Measurements from ENCODE around the gene RFFL.

GRCh38 chr17:35021520-35022380 lies 41.8 kb downstream of the RFFL start:
- no peak for TF ChIP-seq CTCF (IDR thresholded peaks at IDR 0.05)
- TF ChIP-seq POLR2A (IDR thresholded peaks at IDR 0.05), result no peak

All from prostate gland (tissue), 2 donors.